NCI-H345 treated with DMSO at 0.1 percent for 48 hours (cell line): ENCODE measurements around the gene MMD.
"Not testable (repeated sequence)": the region's sequence is repeated elsewhere in the genome, so short reads cannot be mapped to it uniquely, and the experiment has no call there.

ENCODE experiments used
- DNase-seq: peaks from one replicate; lab custom pipeline; 2025; ENCODE audit not compliant: unreplicated experiment; lab: John Stamatoyannopoulos, UW

MMD gene

GRCh38 chr17:55423535-55423934, 1.9 kb upstream of the MMD start:
- no peak for DNase-seq

GRCh38 chr17:55422828-55423164, 1.2 kb upstream of the MMD start:
- DNase-seq: not testable (repeated sequence)

DNA sequence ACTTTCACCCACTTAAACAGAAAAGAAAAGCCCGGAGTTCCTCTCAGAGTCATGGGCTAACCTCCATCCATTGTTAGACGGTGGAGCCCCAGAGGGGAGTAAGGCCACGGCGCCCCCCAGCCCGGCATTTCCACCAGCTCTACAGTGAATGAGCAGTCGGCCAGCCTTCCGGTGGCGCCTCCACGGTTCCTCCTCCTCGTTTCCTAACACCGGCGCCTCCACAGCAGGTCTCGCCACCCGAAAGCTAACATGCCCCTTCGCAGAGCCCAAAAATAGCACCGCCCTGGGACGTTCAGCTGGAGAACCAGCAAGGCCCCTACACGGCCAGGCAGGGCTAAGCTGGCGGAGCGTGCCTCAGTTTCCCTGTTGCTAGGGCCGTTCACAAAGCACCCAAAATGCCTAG, 858 bp downstream of the MMD start:
- peak; percentile 14 for DNase-seq

DNA sequence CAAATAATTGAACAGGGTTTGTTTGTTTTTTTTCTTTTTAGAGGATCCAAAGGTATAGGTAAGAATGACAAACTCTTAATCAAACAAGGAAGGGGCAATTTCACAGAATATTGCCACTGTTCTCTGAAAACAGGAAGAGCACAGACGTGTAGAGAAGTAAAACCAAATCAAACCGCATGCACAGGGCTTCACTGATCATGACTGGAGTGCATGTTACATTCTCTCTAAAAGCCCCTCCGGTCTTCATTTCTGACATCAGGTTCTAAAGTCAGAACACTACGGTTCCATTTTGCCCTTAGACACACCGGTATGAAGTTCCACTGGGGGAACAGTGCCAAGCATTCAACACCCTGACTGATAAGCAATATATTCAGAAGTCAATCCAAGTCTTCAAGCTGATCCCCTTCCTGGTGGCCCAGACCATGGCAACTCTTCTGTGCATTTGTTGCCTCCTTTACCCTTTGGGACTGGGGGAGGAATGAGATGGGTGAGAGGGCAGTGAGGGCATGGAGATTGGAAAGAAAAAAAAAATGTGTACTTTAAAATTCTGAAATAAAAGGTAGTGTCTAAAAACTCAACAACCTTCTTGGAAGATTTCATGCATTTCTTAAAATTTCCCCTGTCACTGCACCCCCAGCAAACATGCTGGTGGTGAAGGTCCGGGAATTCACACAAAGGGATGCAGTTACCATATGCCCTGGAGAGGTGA, 1.4 kb downstream of the MMD start:
- no peak for DNase-seq

DNA sequence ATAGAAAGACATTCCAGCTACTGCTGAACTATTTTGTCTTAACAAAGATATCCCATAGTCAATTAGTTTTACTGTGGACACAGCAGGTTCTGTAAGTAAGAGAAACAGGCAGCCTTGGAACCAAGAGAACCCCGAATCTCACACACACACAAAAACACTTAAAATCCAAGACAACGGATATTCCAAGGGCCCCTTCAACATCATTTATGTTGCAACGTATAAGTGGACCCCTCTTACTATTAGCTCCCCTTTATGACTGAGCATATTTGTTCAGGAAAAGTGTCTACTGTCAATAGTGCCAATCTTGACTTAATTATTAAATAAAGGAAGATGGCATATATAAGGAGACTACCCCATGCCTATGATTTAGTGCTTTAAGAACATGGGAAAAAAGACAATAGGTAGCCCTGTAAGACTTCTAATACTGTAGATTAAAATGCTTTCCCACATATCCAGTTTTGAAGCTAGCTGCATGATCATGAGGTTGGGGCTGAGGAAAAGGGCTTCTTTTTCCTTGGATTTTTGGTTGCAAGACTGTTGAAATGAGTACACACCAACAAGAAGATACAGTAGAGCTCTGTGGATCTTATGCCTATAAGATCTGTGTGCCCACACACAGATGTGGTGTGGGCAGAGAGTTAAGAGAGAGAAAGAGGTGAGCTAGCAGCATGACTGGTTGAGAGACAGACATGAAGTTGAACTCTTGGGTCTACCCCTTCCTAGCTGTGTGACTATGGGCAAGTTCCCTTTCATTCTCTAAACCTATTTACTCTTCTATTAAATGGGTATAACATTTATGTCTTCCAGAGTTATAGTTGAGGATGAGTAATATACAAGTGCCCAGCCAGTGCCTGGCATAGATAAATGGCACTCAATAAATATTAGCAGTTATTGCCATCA, 3.0 kb downstream of the MMD start:
- no peak for DNase-seq

DNA sequence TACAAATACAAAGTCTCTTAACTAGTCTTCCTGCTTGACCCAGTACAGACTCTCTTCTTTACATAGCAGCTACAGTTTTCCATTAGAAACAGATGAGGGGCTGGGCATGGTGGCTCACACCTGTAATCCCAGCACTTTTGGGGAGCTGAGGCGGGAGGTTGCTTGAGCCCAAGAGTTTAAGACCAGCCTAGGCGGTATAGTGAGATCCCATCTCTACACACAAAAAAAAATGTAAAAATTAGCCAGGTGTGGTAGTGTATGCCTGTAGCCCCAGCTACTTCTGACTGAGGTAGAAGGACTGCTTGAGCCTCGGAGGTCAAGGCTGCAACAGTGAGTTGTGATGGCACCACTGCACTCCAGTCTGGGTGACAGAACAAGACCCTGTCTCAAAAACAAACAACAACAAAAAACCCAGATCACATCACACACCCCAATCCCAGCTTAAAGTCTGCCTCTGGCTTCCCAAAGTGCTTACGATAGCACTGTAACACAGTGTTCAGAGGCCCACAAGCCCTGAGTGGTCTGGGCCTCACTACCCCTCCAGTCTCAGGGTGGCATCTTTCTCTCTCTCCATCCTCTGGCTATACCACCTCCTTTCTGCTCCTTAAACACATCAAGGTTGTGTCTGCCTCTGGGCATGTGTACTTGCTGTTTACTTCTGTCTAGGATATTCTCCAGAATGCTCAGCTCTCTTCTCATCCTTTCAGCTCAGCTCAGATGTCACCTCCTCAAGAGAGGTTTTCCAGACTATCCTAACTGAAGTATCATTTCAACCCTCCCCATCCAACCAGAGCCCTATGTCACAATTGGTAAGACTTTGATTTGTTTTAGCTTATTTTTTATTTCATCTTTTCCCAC, 4.0 kb downstream of the MMD start:
- no peak for DNase-seq

DNA sequence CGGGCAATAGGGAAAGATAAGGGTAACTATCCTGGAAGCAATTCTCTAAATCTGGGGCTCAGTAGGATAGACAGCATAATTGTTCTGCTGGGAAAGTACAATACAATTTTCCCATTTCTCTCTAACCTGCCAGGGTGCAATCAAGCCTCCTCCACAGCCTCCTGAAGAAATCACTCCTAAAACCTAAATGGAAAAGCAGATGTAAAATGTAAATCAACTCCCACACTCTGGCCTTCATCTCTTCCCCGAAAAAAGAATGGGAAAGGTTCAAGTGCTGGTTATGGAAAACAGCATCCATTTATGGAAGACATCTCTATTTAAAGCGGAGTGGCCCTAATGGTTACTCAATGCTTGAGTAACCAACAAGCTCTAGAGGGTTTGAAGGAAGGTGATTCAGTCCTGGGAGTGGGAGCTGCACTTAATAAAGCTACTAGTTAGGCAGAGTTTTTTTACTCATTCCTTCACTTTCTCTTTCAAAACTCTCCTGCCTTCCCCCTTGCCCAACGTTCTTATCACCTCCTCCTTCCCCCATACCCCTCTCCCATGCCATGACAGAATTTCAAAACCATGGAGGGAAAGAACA, 5.1 kb downstream of the MMD start:
- no peak for DNase-seq

- no peak for DNase-seq
These were observed 5.6 kb downstream of the MMD start for GRCh38 chr17:55416000-55416399.

DNA sequence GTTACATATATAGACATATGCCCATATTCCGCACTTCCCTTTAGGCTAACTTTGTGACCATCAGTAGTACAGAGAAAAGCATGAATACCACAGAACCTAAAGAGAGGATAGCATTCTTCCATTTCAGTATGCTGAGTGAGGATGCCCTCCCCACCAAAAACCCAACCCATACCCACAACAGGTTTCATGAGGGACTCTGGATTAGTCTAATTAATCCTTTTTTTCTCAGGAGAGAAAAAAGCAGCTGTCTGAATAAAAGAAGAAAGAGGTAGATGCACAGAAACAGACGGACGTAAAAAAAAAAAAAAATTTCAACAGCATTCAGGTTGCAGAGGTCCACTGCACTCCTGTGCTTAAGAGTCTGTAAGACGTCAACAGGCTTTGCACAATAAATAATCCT, 6.7 kb downstream of the MMD start:
- DNase-seq: no peak

DNA sequence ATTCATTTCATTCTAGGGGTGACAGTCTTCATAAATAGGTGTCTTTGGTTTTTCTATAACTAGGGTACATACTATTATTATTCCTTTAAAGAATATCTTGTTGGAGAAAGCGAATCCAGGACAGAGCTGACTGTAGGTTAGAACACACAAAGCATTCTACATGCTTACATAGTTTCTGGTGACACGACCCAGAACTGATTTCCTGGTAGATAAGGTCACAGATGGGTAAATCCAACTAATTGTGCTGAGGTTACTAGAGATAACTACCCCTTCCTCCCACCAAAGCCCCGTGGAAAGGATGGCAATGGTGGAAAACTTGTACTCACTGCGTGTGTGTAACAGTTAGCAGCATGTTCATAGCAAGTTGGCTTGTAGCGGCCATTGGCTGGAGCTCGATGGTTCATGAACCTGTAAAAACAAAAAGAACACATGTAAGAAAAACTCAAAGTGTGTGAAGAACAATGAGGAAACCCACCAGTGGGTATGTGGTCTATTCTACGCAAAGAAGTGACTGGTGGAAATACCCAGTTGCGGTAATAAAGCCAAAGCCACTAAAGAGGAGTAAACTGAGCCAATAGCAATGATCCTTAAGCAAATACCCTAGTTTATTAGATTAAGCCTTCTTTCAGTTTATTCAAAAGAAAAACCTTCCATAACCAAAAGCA, 7.7 kb downstream of the MMD start:
- DNase-seq: no peak

- DNase-seq: no peak
These were observed 10.2 kb downstream of the MMD start for GRCh38 chr17:55411463-55411855.

DNA sequence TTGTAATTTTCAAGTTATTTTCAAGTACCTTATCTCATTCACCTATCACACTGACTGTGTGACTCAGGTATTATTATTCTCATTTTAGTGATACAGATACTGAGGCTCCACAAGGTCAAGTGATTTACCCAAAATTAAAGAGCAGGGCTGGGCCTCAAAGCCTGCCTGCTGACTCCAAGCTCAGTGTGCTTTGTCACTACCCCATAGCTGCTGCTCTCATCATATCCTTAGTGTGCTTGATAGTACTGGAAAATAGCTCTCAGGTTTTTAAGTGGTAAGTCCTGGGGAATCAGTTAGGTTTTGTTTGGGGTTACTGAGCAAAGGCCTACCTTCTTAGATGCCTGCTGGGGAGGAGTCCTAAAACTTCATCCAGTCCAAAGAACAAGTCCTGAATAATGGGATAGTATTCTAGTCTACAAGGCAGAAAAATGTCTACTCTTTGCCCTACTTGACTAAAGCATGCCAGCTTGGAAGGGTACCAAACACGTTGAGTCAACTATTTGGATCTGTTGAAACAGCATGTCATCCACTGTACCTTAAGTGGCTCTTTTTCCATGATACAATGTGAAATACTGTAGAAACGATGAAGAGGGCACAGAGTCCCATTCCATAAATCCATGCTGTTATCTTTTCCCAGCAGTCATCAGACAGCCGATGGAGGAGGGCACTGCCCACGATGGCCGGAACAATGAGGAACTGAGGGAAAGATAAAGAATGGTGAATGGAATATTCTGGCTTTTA, 10.7 kb downstream of the MMD start:
- no peak for DNase-seq

- no peak for DNase-seq
These were observed 12.4 kb downstream of the MMD start for GRCh38 chr17:55409030-55409800.

DNA sequence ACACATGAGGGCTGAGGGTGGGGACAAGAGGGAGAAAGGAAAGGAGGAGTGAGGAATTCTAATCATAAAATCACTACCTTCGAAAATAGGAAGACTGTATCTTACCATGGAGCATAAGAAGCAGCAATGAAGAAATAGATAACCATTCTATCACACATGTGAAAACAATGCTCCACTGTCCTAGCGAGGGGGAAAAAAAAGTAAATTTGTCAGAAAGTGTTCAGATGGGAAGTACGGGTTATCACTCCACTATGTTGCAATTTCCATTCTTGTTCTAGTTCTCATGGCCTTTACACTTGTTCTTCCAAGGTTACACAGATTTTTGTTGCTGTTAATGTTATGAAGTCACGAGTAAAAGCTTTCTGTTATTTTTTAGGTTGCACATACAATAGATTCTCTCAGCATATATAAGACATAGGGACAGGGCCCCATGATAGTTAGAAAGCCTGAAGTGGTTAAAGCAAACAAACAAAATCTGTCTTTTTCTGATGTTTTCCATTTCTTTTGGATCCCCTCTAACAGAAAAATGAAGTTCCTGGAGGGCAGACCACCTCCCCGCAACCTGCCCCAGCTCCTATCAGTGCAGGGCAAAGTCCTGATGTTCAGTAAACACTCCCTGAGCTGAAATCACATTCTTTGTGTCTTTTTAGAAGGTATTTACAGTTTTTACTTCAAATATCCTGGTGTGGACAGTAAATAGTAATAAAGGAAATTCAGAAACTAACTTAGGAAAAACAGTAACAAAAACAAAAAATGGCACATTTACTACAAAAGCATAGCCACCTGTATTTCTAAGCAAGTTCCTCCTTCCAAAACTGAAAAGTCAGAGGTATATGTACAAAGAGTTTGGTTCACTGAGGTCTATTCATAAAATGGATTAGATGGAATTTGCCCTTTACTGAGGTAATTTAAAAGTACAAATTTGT, 13.7 kb downstream of the MMD start:
- no peak for DNase-seq

- no peak for DNase-seq
These were observed 16.0 kb downstream of the MMD start for GRCh38 chr17:55405600-55405999.

GRCh38 chr17:55404197-55404596, 17.4 kb downstream of the MMD start:
- DNase-seq: not testable (repeated sequence)

GRCh38 chr17:55402374-55402773, 19.3 kb downstream of the MMD start:
- no peak for DNase-seq

DNA sequence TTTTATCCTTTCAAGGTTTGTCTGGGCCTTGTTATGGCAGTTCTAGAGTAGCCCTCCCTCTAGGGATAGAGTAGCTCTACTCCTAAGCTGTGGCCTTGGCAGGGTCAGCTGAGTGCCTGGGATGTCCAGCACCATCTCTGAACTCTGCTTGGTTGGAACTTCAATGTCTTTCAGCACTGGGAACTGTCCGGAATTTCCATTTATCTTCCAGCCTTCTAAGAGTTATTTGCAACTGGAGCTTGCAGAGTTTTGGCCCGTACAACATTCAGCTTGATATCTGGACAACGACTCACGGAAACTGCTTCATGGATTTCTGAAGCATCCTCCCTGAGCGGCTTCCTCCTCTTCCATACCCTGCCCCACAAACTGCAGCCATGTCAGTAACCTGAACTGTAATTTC, 22.9 kb downstream of the MMD start:
- no peak for DNase-seq
